ENCODE measurements around the gene RNH1. TPM values are rescaled to one million over a fixed set of nuclear protein-coding genes. Genes with fewer than 3 reads are reported as not detected.
A peak's percentile ranks its signal among the peaks of the same experiment; 100 is the strongest.

The RNH1 gene
- total RNA-seq, 4 donors from 2014 or later = 191 to 259 (median 231) TPM

- H3K9me3 ChIP-seq = no peaks in the 10 kb centered on the region
- WGBS, 2 donors = 65 to 70% methylated on average over 7 of the region's 7 CpGs
- H3K4me3 ChIP-seq (replicated peaks in 1 of 3) = peak overlapping the region in 1 of 3 donors; percentile 2
- TF ChIP-seq POLR2A (IDR thresholded peaks at IDR 0.05) = no peak
- TF ChIP-seq, protein P1, sequence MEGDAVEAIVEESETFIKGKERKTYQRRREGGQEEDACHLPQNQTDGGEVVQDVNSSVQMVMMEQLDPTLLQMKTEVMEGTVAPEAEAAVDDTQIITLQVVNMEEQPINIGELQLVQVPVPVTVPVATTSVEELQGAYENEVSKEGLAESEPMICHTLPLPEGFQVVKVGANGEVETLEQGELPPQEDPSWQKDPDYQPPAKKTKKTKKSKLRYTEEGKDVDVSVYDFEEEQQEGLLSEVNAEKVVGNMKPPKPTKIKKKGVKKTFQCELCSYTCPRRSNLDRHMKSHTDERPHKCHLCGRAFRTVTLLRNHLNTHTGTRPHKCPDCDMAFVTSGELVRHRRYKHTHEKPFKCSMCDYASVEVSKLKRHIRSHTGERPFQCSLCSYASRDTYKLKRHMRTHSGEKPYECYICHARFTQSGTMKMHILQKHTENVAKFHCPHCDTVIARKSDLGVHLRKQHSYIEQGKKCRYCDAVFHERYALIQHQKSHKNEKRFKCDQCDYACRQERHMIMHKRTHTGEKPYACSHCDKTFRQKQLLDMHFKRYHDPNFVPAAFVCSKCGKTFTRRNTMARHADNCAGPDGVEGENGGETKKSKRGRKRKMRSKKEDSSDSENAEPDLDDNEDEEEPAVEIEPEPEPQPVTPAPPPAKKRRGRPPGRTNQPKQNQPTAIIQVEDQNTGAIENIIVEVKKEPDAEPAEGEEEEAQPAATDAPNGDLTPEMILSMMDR (IDR thresholded peaks at IDR 0.05) = no peak
- H3K4me1 ChIP-seq = peaks cover 31 to 44% of the 10 kb centered on the region in 2 donors
- H3K27ac ChIP-seq = no peak overlapping the region
- peaks cover 15 to 20% of the 10 kb centered on the region in 2 donors for H3K36me3 ChIP-seq
- no peaks in the 10 kb centered on the region for H3K27me3 ChIP-seq
- intact Hi-C loops (cut with DNase I) = loop anchor here (5.0 to 10.0 kb wide), 2 partner anchors 53 to 300 kb away; partner anchors contain the start of genes BET1L, PTDSS2 and RIC8A
- no peak for DNase-seq
Observed at GRCh38 chr11:504994-505344, 2.1 kb downstream of the RNH1 start.

DNA sequence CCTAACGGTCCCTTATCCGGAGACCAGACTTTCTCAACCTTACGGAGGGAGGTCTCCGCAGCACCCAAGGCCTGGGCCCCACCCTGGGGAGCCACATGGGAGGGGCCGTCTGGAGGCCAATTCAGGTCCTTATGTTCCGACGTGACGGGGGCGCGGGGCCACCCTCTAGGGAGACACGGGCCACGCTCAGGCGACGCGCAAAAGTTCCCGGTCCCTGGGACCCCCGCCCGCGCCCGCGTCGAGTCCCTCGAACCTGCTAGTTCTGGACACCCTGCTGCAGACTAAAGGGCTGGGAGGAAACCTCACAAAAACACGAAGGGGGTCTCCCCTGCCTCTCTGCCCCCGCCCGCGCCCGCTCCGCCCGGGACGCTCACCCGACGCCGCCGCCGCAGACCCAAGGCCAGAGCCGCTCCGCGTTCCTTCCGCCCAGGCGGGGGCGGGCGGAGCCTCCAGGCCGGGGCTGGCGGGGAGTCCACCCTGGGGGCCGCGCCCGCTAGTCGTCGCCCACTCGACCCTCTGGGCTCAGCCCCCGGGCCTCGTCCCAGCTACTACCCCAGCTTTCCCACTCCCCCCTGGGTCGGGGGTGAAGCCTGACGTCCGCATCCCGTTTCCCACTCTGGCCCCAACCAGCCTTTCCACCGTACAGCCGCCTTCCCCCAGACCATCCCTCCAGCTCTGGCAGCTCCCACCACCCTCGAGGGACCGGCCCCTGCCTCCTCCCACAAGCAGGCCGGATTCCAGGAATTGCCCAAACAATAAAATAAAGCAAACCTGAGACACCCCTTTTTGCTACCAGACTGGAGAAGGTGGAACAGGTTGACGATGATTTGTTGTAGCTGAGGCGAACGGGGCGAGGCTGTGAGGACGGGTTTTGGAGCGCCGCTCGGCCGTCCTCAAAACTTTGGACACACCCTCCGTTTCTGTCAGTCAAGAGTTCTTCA, 2.7 kb downstream of the RNH1 start:
- 10 to 23% methylated on average over 21 to 40 of the region's 72 CpGs for WGBS, 2 donors
- peak overlapping the region; percentile 2 to 32 (median 2) for H3K4me3 ChIP-seq (replicated peaks in 1 of 3)
- no peaks in the 10 kb centered on the region for H3K27me3 ChIP-seq
- peaks cover 20 to 26% of the 10 kb centered on the region in 2 donors for H3K36me3 ChIP-seq
- peak; percentile 55 to 63 for DNase-seq
- TF ChIP-seq, protein P1 (IDR thresholded peaks at IDR 0.05) = no peak
- TF ChIP-seq POLR2A (IDR thresholded peaks at IDR 0.05) = no peak
- peak overlapping the region in 2 of 3 donors; percentile 27 to 47 for H3K27ac ChIP-seq
- H3K9me3 ChIP-seq = no peaks in the 10 kb centered on the region
- intact Hi-C loops (cut with DNase I) = loop anchor here (5.0 to 10.0 kb wide), 2 partner anchors 52 to 300 kb away; partner anchors contain the start of genes BET1L, PTDSS2 and RIC8A
- H3K4me1 ChIP-seq = peaks cover 31 to 44% of the 10 kb centered on the region in 2 donors

- H3K27ac ChIP-seq = peak overlapping the region in 2 of 3 donors; percentile 27 to 47
- peaks cover 29 to 31% of the 10 kb centered on the region in 2 donors for H3K36me3 ChIP-seq
- H3K9me3 ChIP-seq = no peaks in the 10 kb centered on the region
- TF ChIP-seq POLR2A (IDR thresholded peaks at IDR 0.05) = no peak
- TF ChIP-seq, protein P1 (IDR thresholded peaks at IDR 0.05) = no peak
- H3K4me3 ChIP-seq (replicated peaks in 1 of 3) = peak overlapping the region in 1 of 3 donors; percentile 32
- WGBS, 2 donors = 57 to 84% methylated on average over 14 to 17 of the region's 24 CpGs
- no peaks in the 10 kb centered on the region for H3K27me3 ChIP-seq
- DNase-seq = no peak
- intact Hi-C loops (cut with DNase I) = loop anchor here (5.0 to 10.0 kb wide), 2 partner anchors 51 to 299 kb away; partner anchors contain the start of genes BET1L, PTDSS2 and RIC8A
- peaks cover 31 to 44% of the 10 kb centered on the region in 2 donors for H3K4me1 ChIP-seq
Observed at GRCh38 chr11:503179-503981, 3.7 kb downstream of the RNH1 start.

DNA sequence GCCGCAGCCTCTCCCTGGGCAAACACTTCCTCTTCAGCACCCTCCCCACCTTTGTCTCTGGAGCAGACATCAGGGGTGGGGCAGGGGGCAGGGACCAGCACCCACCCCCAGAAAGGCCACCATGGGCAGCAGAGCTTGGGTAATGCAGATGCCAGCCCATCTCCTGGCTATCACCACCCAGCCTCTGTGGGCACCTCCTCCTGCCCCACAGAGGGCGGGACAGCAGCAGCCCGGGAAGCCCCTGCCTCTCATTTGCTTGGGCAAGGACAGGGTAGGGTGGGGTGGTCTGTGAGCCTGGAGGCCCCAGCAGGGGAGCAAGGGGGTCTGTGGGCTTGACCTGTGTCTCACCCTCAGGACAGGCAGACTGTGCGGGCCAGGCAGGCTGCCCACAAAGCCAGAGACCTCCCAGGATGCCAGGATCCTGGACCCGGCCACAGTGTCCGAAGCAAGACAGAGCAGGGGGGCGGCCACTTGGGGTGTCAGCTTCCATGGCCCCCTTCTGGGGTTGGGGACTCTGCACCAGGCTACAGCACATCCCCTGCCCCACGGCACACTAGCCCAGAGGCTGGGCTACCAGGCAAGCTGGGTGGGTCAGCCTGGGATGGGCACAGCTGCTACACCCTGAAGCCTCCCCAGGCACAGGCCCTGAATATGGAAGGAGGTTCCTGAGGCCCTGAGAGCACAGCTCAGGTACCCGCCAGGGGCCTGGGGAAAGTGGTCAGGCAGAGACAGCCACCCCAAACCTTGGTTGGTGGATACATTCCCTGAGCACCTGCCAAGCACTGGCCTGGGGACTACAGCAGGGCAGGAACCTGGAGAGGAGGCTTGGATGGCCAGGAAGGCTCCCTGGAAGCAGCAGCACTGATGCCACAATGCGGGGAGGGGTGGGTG, 4.5 kb downstream of the RNH1 start:
- no peak overlapping the region for H3K4me3 ChIP-seq (replicated peaks in 1 of 3)
- peaks cover 38 to 39% of the 10 kb centered on the region in 2 donors for H3K36me3 ChIP-seq
- TF ChIP-seq, protein P1 (IDR thresholded peaks at IDR 0.05) = no peak
- TF ChIP-seq POLR2A (IDR thresholded peaks at IDR 0.05) = no peak
- H3K27ac ChIP-seq = no peak overlapping the region
- intact Hi-C loops (cut with DNase I) = loop anchor here (5.0 to 10.0 kb wide), 2 partner anchors 50 to 298 kb away; partner anchors contain the start of genes BET1L, PTDSS2 and RIC8A
- H3K4me1 ChIP-seq = peaks cover 25 to 38% of the 10 kb centered on the region in 2 donors
- WGBS, 2 donors = 88 to 100% methylated on average over 3 of the region's 10 CpGs
- H3K27me3 ChIP-seq = no peaks in the 10 kb centered on the region
- no peaks in the 10 kb centered on the region for H3K9me3 ChIP-seq
- DNase-seq = no peak

All from thyroid gland (tissue), 4 donors.